ENCODE data around the gene PPP1R36. TPM values are rescaled to one million over a fixed set of nuclear protein-coding genes. Genes with fewer than 3 reads are reported as not detected.

Gene PPP1R36
- total RNA-seq, 1 donor from 2014 or later = not detected

DNA sequence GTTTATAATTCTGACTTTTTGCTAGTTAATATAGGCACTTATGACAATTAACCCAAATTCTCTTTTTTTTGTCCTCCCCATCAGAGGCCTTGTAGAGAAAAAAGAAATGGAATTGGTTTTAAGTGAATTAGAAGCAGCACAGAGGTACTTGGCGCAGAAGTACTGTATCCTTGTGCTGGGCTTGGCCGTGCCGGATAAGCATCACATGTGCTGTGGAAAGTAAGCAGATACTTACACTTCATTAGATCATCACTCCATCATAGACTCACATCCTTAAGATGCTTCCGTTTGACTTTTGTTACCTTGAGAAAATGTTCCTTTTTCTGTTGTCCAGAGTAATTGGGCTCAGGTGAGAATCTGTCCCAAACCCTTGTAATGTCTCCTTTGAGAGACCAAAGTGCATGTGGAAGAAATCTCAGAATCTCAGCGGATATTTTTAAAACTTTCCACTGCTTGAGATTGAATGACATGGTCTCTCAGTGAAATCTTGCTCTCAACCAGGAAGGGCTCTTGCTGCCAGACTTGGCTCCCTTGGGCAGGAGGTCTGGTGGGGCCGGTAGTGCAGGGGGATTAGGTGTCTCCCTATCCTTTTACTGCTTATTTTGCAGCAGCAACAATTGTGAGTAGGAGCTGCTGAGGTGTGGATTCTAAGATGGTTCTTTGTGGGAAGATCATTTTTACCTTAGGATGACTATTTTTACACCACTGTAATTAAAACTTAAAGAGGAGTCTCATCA lies 24.8 kb downstream of the PPP1R36 start:
- Histone ChIP-seq H3K36me3 (no peaks in the 10 kb centered on the region), H3K4me3 (no peak overlapping the region), H3K27me3 (no peaks in the 10 kb centered on the region), H3K9me3 (no peaks in the 10 kb centered on the region), H3K4me1 (peaks cover 3 to 11% of the 10 kb centered on the region in 2 donors), H3K27ac (no peak overlapping the region)
- TF ChIP-seq, protein P1, sequence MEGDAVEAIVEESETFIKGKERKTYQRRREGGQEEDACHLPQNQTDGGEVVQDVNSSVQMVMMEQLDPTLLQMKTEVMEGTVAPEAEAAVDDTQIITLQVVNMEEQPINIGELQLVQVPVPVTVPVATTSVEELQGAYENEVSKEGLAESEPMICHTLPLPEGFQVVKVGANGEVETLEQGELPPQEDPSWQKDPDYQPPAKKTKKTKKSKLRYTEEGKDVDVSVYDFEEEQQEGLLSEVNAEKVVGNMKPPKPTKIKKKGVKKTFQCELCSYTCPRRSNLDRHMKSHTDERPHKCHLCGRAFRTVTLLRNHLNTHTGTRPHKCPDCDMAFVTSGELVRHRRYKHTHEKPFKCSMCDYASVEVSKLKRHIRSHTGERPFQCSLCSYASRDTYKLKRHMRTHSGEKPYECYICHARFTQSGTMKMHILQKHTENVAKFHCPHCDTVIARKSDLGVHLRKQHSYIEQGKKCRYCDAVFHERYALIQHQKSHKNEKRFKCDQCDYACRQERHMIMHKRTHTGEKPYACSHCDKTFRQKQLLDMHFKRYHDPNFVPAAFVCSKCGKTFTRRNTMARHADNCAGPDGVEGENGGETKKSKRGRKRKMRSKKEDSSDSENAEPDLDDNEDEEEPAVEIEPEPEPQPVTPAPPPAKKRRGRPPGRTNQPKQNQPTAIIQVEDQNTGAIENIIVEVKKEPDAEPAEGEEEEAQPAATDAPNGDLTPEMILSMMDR (IDR thresholded peaks at IDR 0.05) = no peak
- DNase-seq (ENCODE audit: low spot score in 2 of 2) = no peak
- intact Hi-C loops (cut with DNase I) = no loop called here

GRCh38 chr14:64577211-64577610 lies 27.4 kb downstream of the PPP1R36 start:
- intact Hi-C loops (cut with DNase I) = no loop called here
- TF ChIP-seq, protein P1 (IDR thresholded peaks at IDR 0.05) = no peak
- no peak overlapping the region for H3K4me3 ChIP-seq
- no peaks in the 10 kb centered on the region for H3K9me3 ChIP-seq
- H3K27ac ChIP-seq = no peak overlapping the region
- peaks cover 3 to 5% of the 10 kb centered on the region in 2 donors for H3K4me1 ChIP-seq
- no peak for DNase-seq (ENCODE audit: low spot score in 2 of 2)
- H3K36me3 ChIP-seq = no peaks in the 10 kb centered on the region
- no peaks in the 10 kb centered on the region for H3K27me3 ChIP-seq

DNA sequence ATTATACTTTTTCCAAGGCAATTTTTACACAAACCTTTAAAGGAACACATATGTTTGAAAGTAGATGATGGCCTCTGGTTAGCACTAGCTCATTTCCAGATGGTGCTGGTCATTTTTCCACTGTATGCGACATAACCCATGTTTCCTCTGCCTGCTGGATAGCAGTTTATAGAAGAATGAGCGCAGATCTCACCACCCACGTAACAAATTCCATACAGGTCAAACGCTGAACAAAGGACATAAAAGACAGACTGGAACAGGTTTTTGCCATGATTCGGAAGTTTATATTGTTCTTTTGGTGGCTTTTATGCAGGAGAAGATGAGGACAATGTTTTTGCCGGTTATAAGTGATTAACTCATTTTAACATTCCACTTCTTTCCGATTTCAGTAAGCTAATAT lies 30.7 kb downstream of the PPP1R36 start:
- H3K9me3 ChIP-seq = no peaks in the 10 kb centered on the region
- H3K4me1 ChIP-seq = no peaks in the 10 kb centered on the region
- intact Hi-C loops (cut with DNase I) = no loop called here
- no peaks in the 10 kb centered on the region for H3K36me3 ChIP-seq
- no peak overlapping the region for H3K4me3 ChIP-seq
- no peaks in the 10 kb centered on the region for H3K27me3 ChIP-seq
- DNase-seq (ENCODE audit: low spot score in 2 of 2) = no peak
- no peak overlapping the region for H3K27ac ChIP-seq
- TF ChIP-seq, protein P1 (IDR thresholded peaks at IDR 0.05) = no peak

GRCh38 chr14:64581363-64581762 lies 31.6 kb downstream of the PPP1R36 start:
- H3K27ac ChIP-seq = no peak overlapping the region
- intact Hi-C loops (cut with DNase I) = no loop called here
- no peaks in the 10 kb centered on the region for H3K27me3 ChIP-seq

GRCh38 chr14:64581817-64582216 lies 32.1 kb downstream of the PPP1R36 start:
- intact Hi-C loops (cut with DNase I) = no loop called here
- Histone ChIP-seq H3K27me3 (no peaks in the 10 kb centered on the region), H3K27ac (no peak overlapping the region), H3K36me3 (no peaks in the 10 kb centered on the region), H3K4me1 (no peaks in the 10 kb centered on the region), H3K9me3 (no peaks in the 10 kb centered on the region), H3K4me3 (no peak overlapping the region)
- no peak for DNase-seq (ENCODE audit: low spot score in 2 of 2)
- TF ChIP-seq, protein P1 (IDR thresholded peaks at IDR 0.05) = no peak

More at GRCh38 chr14:64581363-64581762, 31.6 kb downstream of the PPP1R36 start:
- no peak for DNase-seq (ENCODE audit: low spot score in 2 of 2)
- Histone ChIP-seq H3K9me3 (no peaks in the 10 kb centered on the region), H3K4me1 (no peaks in the 10 kb centered on the region), H3K4me3 (no peak overlapping the region), H3K36me3 (no peaks in the 10 kb centered on the region)
- TF ChIP-seq, protein P1 (IDR thresholded peaks at IDR 0.05) = no peak
